PC-3 (cell line): Measurements from ENCODE around the gene HIPK2.

Source experiments
- CTCF ChIP-seq: fragments of 300-600 bp; sonication (generic); conservative IDR thresholded peaks from 2 replicates; pipeline ENCODE4 v1.5.1; 2017; ENCODE audit warnings: antibody characterized with exemption, low read depth, mild to moderate bottlenecking, low read length
- EZH2 ChIP-seq: fragments of 300-600 bp; sonication (generic); IDR thresholded peaks from one replicate; pipeline ENCODE4 v1.6.1; 2017; ENCODE audit warnings: antibody characterized with exemption, mild to moderate bottlenecking, low read length; ENCODE audit not compliant: unreplicated experiment

- TF ChIP-seq CTCF: no peak
- TF ChIP-seq EZH2: no peak
Measured at GRCh38 chr7:139682136-139683013, 95.4 kb downstream of the HIPK2 start.
